HepG2 (cell line): Measurements from ENCODE around the gene DYRK1B. TPM values are rescaled to one million over a fixed set of nuclear protein-coding genes. Genes with fewer than 3 reads are reported as not detected.
A peak's percentile ranks its signal among the peaks of the same experiment; 100 is the strongest.

ENCODE experiments used
- ATAC-seq: fragments of 200-7000 bp; cut with Tn5 transposase; 3 replicates; pipeline ENCODE4 v1.9.1; 2020; ENCODE audit warnings: mild to moderate bottlenecking, moderate library complexity
- BruUV-seq: library from RNA; stranded (reverse); fragments of 400-500 nt; replicated peaks from 2 replicates; lab custom pipeline; 2021; lab: Mats Ljungman, UMichigan
- CTCF ChIA-PET: fragments of 300-600 bp; formaldehyde crosslinking; extraction: SDS; loops from one replicate; lab custom pipeline; 2021; ENCODE audit warnings: low total read pairs, inconsistent platforms, low intra/inter-chr PET ratio; lab: Yijun Ruan, JAX
- POLR2A ChIA-PET: fragments of 350-600 bp; sonication (Branson Sonifier 250); formaldehyde crosslinking; loops from one replicate; lab custom pipeline; 2020; ENCODE audit warnings: antibody characterized with exemption, inconsistent platforms; lab: Yijun Ruan, JAX
- DNase-seq: peaks from one replicate; pipeline ENCODE4 v3.0.0-alpha.2; 2015; ENCODE audit warnings: low spot score
- FAIRE-seq: peaks from 3 replicates; lab custom pipeline; 2011; peaks lifted over from hg19 to GRCh38; lab: Jason Lieb, UNC
- H2AFZ ChIP-seq: one replicate; pipeline ENCODE4 v1.6.1; 2011; ENCODE audit warnings: low read length, inconsistent platforms
- H3K27ac ChIP-seq: fragments of 300-600 bp; 3 replicates; pipeline ENCODE4 v1.8.0; 2011; ENCODE audit warnings: mixed run types, mild to moderate bottlenecking, mixed read lengths, low read length, inconsistent platforms; ENCODE audit not compliant: insufficient read depth; ENCODE audit errors: extremely low read length
- H3K27me3 ChIP-seq, 2 experiments: fragments of 200-600 bp in 1 of 2; 2 replicates in 1 of 2; 3 replicates in 1 of 2; pipeline versions ENCODE4 v1.6.0 to v1.8.0; 2011; ENCODE audit warnings: low read length in 2 of 2, mild to moderate bottlenecking in 2 of 2, moderate library complexity in 2 of 2, inconsistent platforms in 1 of 2; ENCODE audit not compliant: insufficient read depth in 2 of 2, control insufficient read depth in 1 of 2
- H3K36me3 ChIP-seq, 2 experiments: fragments of 200-600 bp in 1 of 2; replicated peaks in 1 of 2; 2 replicates in 1 of 2; 3 replicates in 1 of 2; pipeline versions ENCODE4 v1.5.1 to v1.8.0; 2011; ENCODE audit warnings: low read length in 2 of 2, inconsistent platforms in 1 of 2; ENCODE audit not compliant: insufficient read depth in 2 of 2, control insufficient read depth in 1 of 2
- H3K4me1 ChIP-seq: 2 replicates; pipeline ENCODE4 v1.5.1; 2012; ENCODE audit warnings: low read length, inconsistent platforms; ENCODE audit not compliant: insufficient read depth
- H3K4me2 ChIP-seq: 2 replicates; pipeline ENCODE4 v1.6.0; 2011; ENCODE audit warnings: low read depth, low read length, inconsistent platforms
- H3K4me3 ChIP-seq, 3 experiments: fragments of 200-600 bp in 1 of 3; sonication (generic), shearing (Covaris generic) in 1 of 3; replicated peaks in 1 of 3; 2 replicates each; pipeline ENCODE4 v1.5.1; 2011 to 2016; ENCODE audit warnings: low read length in 3 of 3, inconsistent platforms in 2 of 3, low read depth in 2 of 3, mild to moderate bottlenecking in 2 of 3, control low read depth in 1 of 3, mixed read lengths in 1 of 3; ENCODE audit not compliant: insufficient read depth in 1 of 3
- H3K79me2 ChIP-seq: one replicate; pipeline ENCODE4 v1.6.1; 2011; ENCODE audit warnings: low read length, inconsistent platforms; ENCODE audit not compliant: insufficient read depth
- H3K9ac ChIP-seq: 2 replicates; pipeline ENCODE4 v1.6.0; 2011; ENCODE audit warnings: mild to moderate bottlenecking, low read depth, low read length, inconsistent platforms; ENCODE audit not compliant: insufficient read depth
- H3K9me3 ChIP-seq: 2 replicates; pipeline ENCODE4 v1.5.1; 2012; ENCODE audit warnings: mild to moderate bottlenecking, low read length
- H4K20me1 ChIP-seq: 2 replicates; pipeline ENCODE4 v1.6.0; 2011; ENCODE audit warnings: inconsistent platforms, mild to moderate bottlenecking, low read length, moderate library complexity; ENCODE audit not compliant: insufficient read depth
- ELF4 ChIP-seq: sonication (generic); formaldehyde crosslinking; IDR thresholded peaks from 2 replicates; pipeline ENCODE4 v1.5.0; 2020; ENCODE audit warnings: missing genetic modification reagents, mild to moderate bottlenecking, moderate library complexity, borderline replicate concordance
- ZFP37 ChIP-seq: sonication (generic); formaldehyde crosslinking; IDR thresholded peaks from 2 replicates; pipeline ENCODE4 v1.4.0; 2020; ENCODE audit warnings: missing genetic modification reagents, borderline replicate concordance
- ZNF746 ChIP-seq: sonication (generic); formaldehyde crosslinking; IDR thresholded peaks from 2 replicates; pipeline ENCODE4 v1.8.0; 2022; ENCODE audit warnings: mild to moderate bottlenecking, missing genetic modification reagents
- ZSCAN20 ChIP-seq: sonication (generic); formaldehyde crosslinking; IDR thresholded peaks from 2 replicates; pipeline ENCODE4 v1.4.0; 2020; ENCODE audit warnings: missing genetic modification reagents, mild to moderate bottlenecking, borderline replicate concordance
- ZSCAN9 ChIP-seq: IDR thresholded peaks from 2 replicates; pipeline ENCODE4 v1.6.1; 2016; ENCODE audit warnings: borderline replicate concordance
- WGBS: methylation state at CpG from one replicate; pipeline ENCODE4 v1.1.6; 2017; ENCODE audit warnings: low lambda C conversion rate; 5-methylcytosine and 5-hydroxymethylcytosine counted together
- in situ Hi-C: cut with HindIII; loops from 2 replicates; pipeline ENCODE4 v1.10.0; 2017; ENCODE audit warnings: low pct_unique_long_range_greater_than_20kb; ENCODE audit not compliant: extremely low pct_ligation_motif_present
- intact Hi-C: fragments of 100-400 bp; cut with micrococcal nuclease; formaldehyde crosslinking; loops from one replicate; pipeline ENCODE4 v1.10.0; 2022; ENCODE audit not compliant: unreplicated experiment
- polyA plus RNA-seq, 8 experiments: library from polyadenylated mRNA; depleted of rRNA in 3 of 8; stranded (reverse) in 7 of 8; unstranded in 1 of 8; fragments of >200 nt; fragmentation: Illumina TruSeq in 4 of 8; extraction: Trizol in 4 of 8; gene quantifications; 2 replicates each; pipeline versions ENCODE4 v1.2.1 to v1.2.3, GENCODE V29; 2011 to 2016; ENCODE audit warnings: low read depth in 4 of 8, missing spikeins in 1 of 8, mixed read lengths in 1 of 8; ENCODE audit not compliant: insufficient read depth in 1 of 8
- total RNA-seq, 5 experiments: library from RNA; depleted of rRNA; stranded (reverse); fragments of >200 nt; fragmentation: Illumina TruSeq; extraction: Trizol; gene quantifications; 2 replicates each; pipeline ENCODE4 v1.2.3, GENCODE V29; 2016; ENCODE audit warnings: low read depth in 1 of 5
- TF ChIP-seq, protein P1 (sequence below): sonication (generic); formaldehyde crosslinking; conservative IDR thresholded peaks from 2 replicates; pipeline ENCODE4 v1.4.0; 2020; ENCODE audit warnings: mild to moderate bottlenecking, missing genetic modification reagents, moderate library complexity
- TF ChIP-seq, protein P2 (sequence below), 2 experiments: sonication (generic) in 1 of 2; formaldehyde crosslinking in 1 of 2; IDR thresholded peaks; 2 replicates each; pipeline versions ENCODE4 v1.5.1 to v1.6.1; 2011 to 2020; ENCODE audit warnings: borderline replicate concordance in 1 of 2, low read depth in 1 of 2, low read length in 1 of 2, mild to moderate bottlenecking in 1 of 2, missing genetic modification reagents in 1 of 2, moderate library complexity in 1 of 2
- TF ChIP-seq, protein P3 (sequence below): sonication (generic); formaldehyde crosslinking; IDR thresholded peaks from 2 replicates; pipeline ENCODE4 v1.9.0; 2022; ENCODE audit warnings: missing genetic modification reagents, mild to moderate bottlenecking, borderline replicate concordance

DYRK1B gene
- total and polyA plus RNA-seq, 2 of the 13 experiments (the other 11 are each of a cell fraction or from before 2014, with no cell fraction given) = 0.82 to 1.3 TPM

DNA sequence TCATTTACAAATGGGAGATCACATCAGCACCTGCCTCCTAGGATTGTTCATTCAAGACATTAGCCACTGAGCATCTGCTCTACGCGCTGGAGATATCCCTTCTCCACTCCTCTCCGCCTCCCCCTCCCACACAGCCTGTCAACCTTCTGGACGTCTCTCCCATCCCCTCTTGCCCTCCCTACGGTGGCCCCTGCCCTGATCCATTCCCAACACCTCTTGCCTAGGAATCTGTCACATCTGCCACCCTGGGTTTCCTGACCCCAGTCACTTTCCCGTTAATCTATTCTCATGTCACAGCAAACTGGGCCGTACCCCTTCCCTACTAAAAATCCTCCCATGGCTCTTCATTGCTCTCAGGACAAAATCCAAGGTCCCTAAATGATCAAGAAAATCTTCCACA, 10.3 kb downstream of the DYRK1B start:
- Histone ChIP-seq H3K4me1 (peaks cover 17% of the 10 kb centered on the region), H4K20me1 (no peaks in the 10 kb centered on the region), H3K36me3 (peaks cover 3 to 18% of the 10 kb centered on the region in 2 experiments; a peak in 2 of 5 replicates), H2AFZ (no peak overlapping the region), H3K9ac (peak overlapping the region; percentile 33; the same call in 1 of the 2 replicates), H3K9me3 (no peaks in the 10 kb centered on the region), H3K79me2 (no peaks in the 10 kb centered on the region), H3K27ac (no peak overlapping the region), H3K4me3 (peak overlapping the region; percentile 33 to 68 (median 64); a peak in 5 of 6 replicates), H3K27me3 (no peaks in the 10 kb centered on the region), H3K4me2 (peak overlapping the region; percentile 76)
- CTCF ChIA-PET = no interaction called here
- no TSS peak for BruUV-seq
- POLR2A ChIA-PET = no interaction called here
- intact Hi-C loops (no loop called here), in situ Hi-C loops (no loop called here)
- FAIRE-seq (no peak), DNase-seq (no peak), ATAC-seq (no peak)
- 62% methylated on average over 7 of the region's 7 CpGs for WGBS
- no peak for TF ChIP-seq ELF4
- TF ChIP-seq ZFP37 = no peak
- TF ChIP-seq, protein P1, sequence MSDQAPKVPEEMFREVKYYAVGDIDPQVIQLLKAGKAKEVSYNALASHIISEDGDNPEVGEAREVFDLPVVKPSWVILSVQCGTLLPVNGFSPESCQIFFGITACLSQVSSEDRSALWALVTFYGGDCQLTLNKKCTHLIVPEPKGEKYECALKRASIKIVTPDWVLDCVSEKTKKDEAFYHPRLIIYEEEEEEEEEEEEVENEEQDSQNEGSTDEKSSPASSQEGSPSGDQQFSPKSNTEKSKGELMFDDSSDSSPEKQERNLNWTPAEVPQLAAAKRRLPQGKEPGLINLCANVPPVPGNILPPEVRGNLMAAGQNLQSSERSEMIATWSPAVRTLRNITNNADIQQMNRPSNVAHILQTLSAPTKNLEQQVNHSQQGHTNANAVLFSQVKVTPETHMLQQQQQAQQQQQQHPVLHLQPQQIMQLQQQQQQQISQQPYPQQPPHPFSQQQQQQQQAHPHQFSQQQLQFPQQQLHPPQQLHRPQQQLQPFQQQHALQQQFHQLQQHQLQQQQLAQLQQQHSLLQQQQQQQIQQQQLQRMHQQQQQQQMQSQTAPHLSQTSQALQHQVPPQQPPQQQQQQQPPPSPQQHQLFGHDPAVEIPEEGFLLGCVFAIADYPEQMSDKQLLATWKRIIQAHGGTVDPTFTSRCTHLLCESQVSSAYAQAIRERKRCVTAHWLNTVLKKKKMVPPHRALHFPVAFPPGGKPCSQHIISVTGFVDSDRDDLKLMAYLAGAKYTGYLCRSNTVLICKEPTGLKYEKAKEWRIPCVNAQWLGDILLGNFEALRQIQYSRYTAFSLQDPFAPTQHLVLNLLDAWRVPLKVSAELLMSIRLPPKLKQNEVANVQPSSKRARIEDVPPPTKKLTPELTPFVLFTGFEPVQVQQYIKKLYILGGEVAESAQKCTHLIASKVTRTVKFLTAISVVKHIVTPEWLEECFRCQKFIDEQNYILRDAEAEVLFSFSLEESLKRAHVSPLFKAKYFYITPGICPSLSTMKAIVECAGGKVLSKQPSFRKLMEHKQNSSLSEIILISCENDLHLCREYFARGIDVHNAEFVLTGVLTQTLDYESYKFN = no peak
- TF ChIP-seq ZSCAN9 = no peak
- TF ChIP-seq, protein P2, sequence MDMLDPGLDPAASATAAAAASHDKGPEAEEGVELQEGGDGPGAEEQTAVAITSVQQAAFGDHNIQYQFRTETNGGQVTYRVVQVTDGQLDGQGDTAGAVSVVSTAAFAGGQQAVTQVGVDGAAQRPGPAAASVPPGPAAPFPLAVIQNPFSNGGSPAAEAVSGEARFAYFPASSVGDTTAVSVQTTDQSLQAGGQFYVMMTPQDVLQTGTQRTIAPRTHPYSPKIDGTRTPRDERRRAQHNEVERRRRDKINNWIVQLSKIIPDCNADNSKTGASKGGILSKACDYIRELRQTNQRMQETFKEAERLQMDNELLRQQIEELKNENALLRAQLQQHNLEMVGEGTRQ (IDR thresholded peaks at IDR 0.05; ENCODE audit: low read depth, low read length) = no peak
- TF ChIP-seq, protein P2 (CRISPR knock-in tag; IDR thresholded peaks at IDR 0.05; ENCODE audit: borderline replicate concordance) = no peak
- TF ChIP-seq ZNF746 (CRISPR knock-in tag) = no peak
- TF ChIP-seq, protein P3, sequence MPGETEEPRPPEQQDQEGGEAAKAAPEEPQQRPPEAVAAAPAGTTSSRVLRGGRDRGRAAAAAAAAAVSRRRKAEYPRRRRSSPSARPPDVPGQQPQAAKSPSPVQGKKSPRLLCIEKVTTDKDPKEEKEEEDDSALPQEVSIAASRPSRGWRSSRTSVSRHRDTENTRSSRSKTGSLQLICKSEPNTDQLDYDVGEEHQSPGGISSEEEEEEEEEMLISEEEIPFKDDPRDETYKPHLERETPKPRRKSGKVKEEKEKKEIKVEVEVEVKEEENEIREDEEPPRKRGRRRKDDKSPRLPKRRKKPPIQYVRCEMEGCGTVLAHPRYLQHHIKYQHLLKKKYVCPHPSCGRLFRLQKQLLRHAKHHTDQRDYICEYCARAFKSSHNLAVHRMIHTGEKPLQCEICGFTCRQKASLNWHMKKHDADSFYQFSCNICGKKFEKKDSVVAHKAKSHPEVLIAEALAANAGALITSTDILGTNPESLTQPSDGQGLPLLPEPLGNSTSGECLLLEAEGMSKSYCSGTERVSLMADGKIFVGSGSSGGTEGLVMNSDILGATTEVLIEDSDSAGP = no peak
- no peak for TF ChIP-seq ZSCAN20 (CRISPR knock-in tag)
